HG02943 (cell line): ENCODE results near the gene FGF23.

Experiments
- ATAC-seq: cut with Tn5 transposase; IDR thresholded peaks from one replicate; pipeline ENCODE4 v1.9.1; 2021; ENCODE audit warnings: mild to moderate bottlenecking, low read depth, moderate library complexity; ENCODE audit not compliant: unreplicated experiment

FGF23 gene

GRCh38 chr12:4320853-4321701 is 58.4 kb downstream of the FGF23 start, which contains the start of gene TIGAR:
TSS of gene TIGAR (plus strand) at chr12:4321213. CDS start at chr12:4321272, 59 bp downstream.
- peak; percentile 96 for ATAC-seq

- peak; percentile 42 for ATAC-seq
These were observed 59.0 kb downstream of the FGF23 start for GRCh38 chr12:4320497-4320852.
